K562 (cell line): ENCODE results near the gene DOCK4.

Experiments used
- ARHGAP35 ChIP-seq: fragments of 450-650 bp; IDR thresholded peaks from 2 replicates; pipeline ENCODE4 v1.6.1; 2018; ENCODE audit not compliant: partially characterized antibody
- FOXK2 ChIP-seq, 2 experiments: fragments of 450-650 bp; IDR thresholded peaks in 1 of 2; conservative IDR thresholded peaks in 1 of 2; 2 replicates each; pipeline ENCODE4 v1.6.1; 2016; ENCODE audit warnings: low read depth in 2 of 2, mild to moderate bottlenecking in 1 of 2
- ZNF589 ChIP-seq: fragments of 200-800 bp; sonication (Bioruptor generic); IDR thresholded peaks from 2 replicates; pipeline ENCODE4 v1.6.1; 2016; ENCODE audit warnings: low read depth, missing genetic modification characterization, missing compliant biosample characterization
- TF ChIP-seq, protein P1 (sequence below): sonication (generic); formaldehyde crosslinking; IDR thresholded peaks from 2 replicates; pipeline ENCODE4 v1.8.1; 2023; ENCODE audit warnings: mild to moderate bottlenecking, missing genetic modification reagents
- TF ChIP-seq, protein P2 (sequence below): sonication (generic); formaldehyde crosslinking; IDR thresholded peaks from 2 replicates; pipeline ENCODE4 v1.8.1; 2022; ENCODE audit warnings: missing genetic modification reagents

DNA sequence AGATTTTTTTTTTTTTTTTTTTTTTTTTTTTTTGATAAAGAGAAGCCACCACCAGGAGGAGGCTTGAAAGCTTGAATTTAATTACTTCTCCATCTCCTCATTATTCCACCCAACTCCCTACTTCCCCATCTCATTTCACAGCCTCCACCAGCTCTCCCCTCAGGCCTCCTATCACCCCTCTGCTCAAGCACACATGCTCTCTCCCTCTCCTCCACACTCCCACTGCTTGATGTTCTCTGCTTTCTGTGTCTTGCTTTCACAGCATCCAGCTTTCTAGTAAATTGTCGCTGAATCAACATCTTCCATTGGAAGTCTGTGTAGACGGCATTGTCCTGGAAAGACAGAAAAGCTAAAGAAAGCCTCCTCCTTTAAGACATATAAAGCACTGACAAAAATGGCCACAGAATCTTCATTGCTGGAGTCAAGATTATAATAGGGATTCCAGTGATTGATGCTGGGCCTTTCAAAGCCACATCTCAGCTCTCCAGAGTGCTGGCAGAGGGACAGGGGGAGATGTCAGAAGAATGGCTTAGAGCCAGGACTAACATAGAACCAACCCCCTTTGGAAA, 58.3 kb downstream of the DOCK4 start:
- no peak for TF ChIP-seq FOXK2 (conservative IDR thresholded peaks at IDR 0.05 in 1 of 2, IDR thresholded peaks at IDR 0.05 in 1 of 2; ENCODE audit: low read depth in 2 of 2)
- TF ChIP-seq ZNF589: no peak
- no peak for TF ChIP-seq ARHGAP35
- TF ChIP-seq, protein P1, sequence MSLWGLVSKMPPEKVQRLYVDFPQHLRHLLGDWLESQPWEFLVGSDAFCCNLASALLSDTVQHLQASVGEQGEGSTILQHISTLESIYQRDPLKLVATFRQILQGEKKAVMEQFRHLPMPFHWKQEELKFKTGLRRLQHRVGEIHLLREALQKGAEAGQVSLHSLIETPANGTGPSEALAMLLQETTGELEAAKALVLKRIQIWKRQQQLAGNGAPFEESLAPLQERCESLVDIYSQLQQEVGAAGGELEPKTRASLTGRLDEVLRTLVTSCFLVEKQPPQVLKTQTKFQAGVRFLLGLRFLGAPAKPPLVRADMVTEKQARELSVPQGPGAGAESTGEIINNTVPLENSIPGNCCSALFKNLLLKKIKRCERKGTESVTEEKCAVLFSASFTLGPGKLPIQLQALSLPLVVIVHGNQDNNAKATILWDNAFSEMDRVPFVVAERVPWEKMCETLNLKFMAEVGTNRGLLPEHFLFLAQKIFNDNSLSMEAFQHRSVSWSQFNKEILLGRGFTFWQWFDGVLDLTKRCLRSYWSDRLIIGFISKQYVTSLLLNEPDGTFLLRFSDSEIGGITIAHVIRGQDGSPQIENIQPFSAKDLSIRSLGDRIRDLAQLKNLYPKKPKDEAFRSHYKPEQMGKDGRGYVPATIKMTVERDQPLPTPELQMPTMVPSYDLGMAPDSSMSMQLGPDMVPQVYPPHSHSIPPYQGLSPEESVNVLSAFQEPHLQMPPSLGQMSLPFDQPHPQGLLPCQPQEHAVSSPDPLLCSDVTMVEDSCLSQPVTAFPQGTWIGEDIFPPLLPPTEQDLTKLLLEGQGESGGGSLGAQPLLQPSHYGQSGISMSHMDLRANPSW (CRISPR knock-in tag): no peak
- TF ChIP-seq, protein P2, sequence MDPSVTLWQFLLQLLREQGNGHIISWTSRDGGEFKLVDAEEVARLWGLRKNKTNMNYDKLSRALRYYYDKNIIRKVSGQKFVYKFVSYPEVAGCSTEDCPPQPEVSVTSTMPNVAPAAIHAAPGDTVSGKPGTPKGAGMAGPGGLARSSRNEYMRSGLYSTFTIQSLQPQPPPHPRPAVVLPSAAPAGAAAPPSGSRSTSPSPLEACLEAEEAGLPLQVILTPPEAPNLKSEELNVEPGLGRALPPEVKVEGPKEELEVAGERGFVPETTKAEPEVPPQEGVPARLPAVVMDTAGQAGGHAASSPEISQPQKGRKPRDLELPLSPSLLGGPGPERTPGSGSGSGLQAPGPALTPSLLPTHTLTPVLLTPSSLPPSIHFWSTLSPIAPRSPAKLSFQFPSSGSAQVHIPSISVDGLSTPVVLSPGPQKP (CRISPR knock-in tag): no peak
